ENCODE measurements around the gene CHN1.

CHN1 gene

DNA sequence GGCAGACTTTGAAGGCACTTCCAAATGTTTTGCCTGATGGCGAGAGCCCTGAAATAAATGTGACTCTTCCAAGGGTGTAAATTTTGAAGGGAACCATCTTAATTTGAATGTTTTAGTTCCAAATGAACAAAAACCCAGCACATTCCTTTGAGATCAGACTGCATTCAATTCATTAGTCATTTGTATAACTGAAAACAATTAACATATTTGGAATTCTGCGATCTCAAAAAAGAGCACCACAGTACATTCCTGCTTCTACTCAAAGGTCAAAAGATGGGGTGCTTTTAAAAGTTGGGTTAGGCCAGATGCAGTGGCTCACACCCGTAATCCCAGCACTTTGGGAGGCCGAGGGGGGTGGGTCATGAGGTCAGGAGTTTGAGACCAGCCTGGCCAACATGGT is 202.7 kb downstream of the CHN1 start:
- H3K4me1 ChIP-seq (ENCODE audit: insufficient read depth, low read length), result no peaks in the 10 kb centered on the region
- peaks cover 5% of the 10 kb centered on the region for H3K9me3 ChIP-seq (ENCODE audit: low read length)
- H2AFZ ChIP-seq (ENCODE audit: low read depth, low read length), result no peak overlapping the region
- H3K4me3 ChIP-seq (ENCODE audit: low read length), result no peak overlapping the region
- no peaks in the 10 kb centered on the region for H3K27me3 ChIP-seq (ENCODE audit: insufficient read depth, low read length)
- peaks cover 84% of the 10 kb centered on the region for H3K36me3 ChIP-seq (ENCODE audit: insufficient read depth, low read length)

DNA sequence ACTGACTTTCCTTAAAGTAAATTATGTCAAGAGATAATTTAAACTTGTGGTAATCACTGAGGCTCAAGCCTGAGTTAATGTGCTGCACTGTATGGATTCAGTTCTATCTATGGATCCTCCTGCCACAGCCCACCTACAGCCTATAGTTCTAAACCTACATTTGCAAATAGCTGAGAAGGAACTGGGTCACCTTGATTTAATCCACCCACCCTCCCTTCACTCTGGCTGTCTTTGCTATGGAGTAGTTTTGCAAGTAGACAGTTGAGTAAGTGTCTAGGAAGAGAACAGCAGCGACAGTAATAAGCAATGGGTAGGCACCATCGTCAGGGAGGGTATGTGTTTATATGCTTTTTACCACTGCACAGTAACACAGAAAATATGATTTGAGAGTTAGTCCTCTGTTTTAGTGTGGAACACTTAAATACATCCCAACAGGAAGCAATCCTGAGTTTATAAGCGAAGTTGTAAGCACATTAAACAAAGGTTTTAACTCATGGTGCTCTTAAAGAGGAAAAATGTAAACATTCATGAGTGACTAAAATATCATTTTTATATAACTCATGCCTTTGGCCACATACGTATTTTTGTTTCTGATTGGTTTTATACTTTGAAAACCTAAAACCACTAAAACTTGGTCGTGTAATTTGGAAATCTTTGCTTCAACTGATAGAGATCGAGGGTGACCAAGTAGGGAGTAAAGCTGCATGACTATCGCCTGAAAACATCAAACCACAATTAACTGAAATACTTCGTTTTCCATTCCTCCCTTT is 204.6 kb downstream of the CHN1 start:
- Histone ChIP-seq H3K9me3 (ENCODE audit: low read length) (peaks cover 5% of the 10 kb centered on the region), H3K36me3 (ENCODE audit: insufficient read depth, low read length) (peaks cover 68% of the 10 kb centered on the region)

DNA sequence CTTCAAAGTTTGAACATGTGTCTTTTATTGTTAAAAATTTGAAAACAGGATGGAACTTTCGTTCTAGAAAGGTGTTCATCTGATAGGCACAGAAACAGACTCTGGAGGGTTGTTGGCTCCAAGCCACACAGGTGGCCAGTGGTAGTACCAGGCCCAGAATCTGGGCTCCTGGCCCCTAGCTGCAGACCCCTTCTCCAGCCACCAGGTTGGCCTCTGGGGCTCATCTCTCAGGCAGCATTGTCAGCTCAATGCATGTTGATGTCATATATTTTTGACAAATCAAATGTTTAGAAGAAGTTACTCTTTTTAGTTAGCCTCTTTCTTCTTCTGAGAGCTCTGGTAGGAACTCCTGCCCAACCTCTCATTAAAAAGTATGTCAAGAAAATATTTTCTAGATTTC is 206.4 kb downstream of the CHN1 start:
- H3K4me1 ChIP-seq (ENCODE audit: insufficient read depth, low read length), result peaks cover 8% of the 10 kb centered on the region
- no peaks in the 10 kb centered on the region for H3K27me3 ChIP-seq (ENCODE audit: insufficient read depth, low read length)
- H3K36me3 ChIP-seq (ENCODE audit: insufficient read depth, low read length), result peaks cover 52% of the 10 kb centered on the region
- peaks cover 5% of the 10 kb centered on the region for H3K9me3 ChIP-seq (ENCODE audit: low read length)
- no peak overlapping the region for H3K4me3 ChIP-seq (ENCODE audit: low read length)
- no peak overlapping the region for H2AFZ ChIP-seq (ENCODE audit: low read depth, low read length)

More for the DNA sequence above, 204.6 kb downstream of the CHN1 start:
- Histone ChIP-seq H3K27me3 (ENCODE audit: insufficient read depth, low read length) (no peaks in the 10 kb centered on the region), H3K4me1 (ENCODE audit: insufficient read depth, low read length) (peaks cover 8% of the 10 kb centered on the region), H3K4me3 (ENCODE audit: low read length) (no peak overlapping the region), H2AFZ (ENCODE audit: low read depth, low read length) (no peak overlapping the region)

- no peak overlapping the region for H2AFZ ChIP-seq (ENCODE audit: low read depth, low read length)
Measured at GRCh38 chr2:174797781-174798276, 207.4 kb downstream of the CHN1 start.

DNA sequence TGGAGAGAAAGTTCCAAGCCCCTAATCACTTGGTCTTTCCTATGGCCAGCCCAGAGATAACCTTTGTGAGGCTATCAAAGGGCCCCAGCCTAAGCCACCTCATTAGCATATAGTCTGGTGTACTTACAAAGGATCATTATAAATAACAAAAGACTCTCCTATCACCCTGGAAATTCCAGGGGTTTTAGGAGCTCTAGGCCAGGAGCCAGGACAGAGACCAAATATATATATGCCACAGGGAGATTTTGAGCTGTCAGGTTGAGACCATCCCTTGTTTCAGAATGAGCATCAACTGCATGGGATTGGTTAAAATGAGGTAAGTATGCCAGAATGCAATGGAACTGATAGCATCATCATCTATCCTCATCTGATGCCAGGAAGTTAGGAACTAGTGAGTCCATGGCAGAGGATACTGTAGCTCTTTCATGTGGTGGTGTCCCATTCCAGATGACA is 208.8 kb downstream of the CHN1 start:
- no peaks in the 10 kb centered on the region for H3K27me3 ChIP-seq (ENCODE audit: insufficient read depth, low read length)
- H3K4me1 ChIP-seq (ENCODE audit: insufficient read depth, low read length), result peaks cover 8% of the 10 kb centered on the region
- no peak overlapping the region for H2AFZ ChIP-seq (ENCODE audit: low read depth, low read length)
- peaks cover 37% of the 10 kb centered on the region for H3K36me3 ChIP-seq (ENCODE audit: insufficient read depth, low read length)
- H3K4me3 ChIP-seq (ENCODE audit: low read length), result no peak overlapping the region
- H3K9me3 ChIP-seq (ENCODE audit: low read length), result peaks cover 5% of the 10 kb centered on the region

More at GRCh38 chr2:174797781-174798276, 207.4 kb downstream of the CHN1 start:
- Histone ChIP-seq H3K4me1 (ENCODE audit: insufficient read depth, low read length) (peaks cover 8% of the 10 kb centered on the region), H3K36me3 (ENCODE audit: insufficient read depth, low read length) (peaks cover 44% of the 10 kb centered on the region), H3K4me3 (ENCODE audit: low read length) (no peak overlapping the region), H3K27me3 (ENCODE audit: insufficient read depth, low read length) (no peaks in the 10 kb centered on the region), H3K9me3 (ENCODE audit: low read length) (peaks cover 5% of the 10 kb centered on the region)

DNA sequence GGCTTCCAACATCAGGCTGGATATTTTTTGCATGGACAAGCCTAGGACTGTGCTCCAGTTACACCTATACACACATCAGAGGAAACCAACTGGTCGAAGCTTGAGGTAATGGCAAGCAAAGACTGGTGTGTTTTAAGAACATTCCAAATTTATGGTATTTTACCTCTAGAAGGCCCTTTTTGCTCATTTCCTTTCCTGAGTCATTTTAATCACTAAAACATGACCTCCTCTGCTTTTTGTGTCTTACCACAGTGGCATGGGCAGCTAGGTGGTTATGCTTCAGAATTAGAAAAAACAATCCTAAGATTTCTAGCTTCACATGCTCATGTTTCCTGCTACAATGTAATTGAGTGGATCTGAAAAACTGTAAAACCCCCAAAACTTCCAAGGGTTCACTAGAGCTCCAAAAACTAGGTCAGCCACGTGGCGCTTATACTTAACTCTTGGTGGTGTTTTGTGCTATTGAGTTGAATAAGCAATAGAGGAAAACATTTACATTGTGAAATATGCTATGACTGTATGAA is 210.3 kb downstream of the CHN1 start:
- H3K4me3 ChIP-seq (ENCODE audit: low read length), result no peak overlapping the region
- H2AFZ ChIP-seq (ENCODE audit: low read depth, low read length), result no peak overlapping the region
- peaks cover 22% of the 10 kb centered on the region for H3K36me3 ChIP-seq (ENCODE audit: insufficient read depth, low read length)

GRCh38 chr2:174792309-174793025 is 212.7 kb downstream of the CHN1 start:
- no peak overlapping the region for H2AFZ ChIP-seq (ENCODE audit: low read depth, low read length)
- no peaks in the 10 kb centered on the region for H3K27me3 ChIP-seq (ENCODE audit: insufficient read depth, low read length)
- H3K36me3 ChIP-seq (ENCODE audit: insufficient read depth, low read length), result no peaks in the 10 kb centered on the region
- peaks cover 29% of the 10 kb centered on the region for H3K4me1 ChIP-seq (ENCODE audit: insufficient read depth, low read length)
- H3K9me3 ChIP-seq (ENCODE audit: low read length), result no peaks in the 10 kb centered on the region
- no peak overlapping the region for H3K4me3 ChIP-seq (ENCODE audit: low read length)

More for the DNA sequence above, 210.3 kb downstream of the CHN1 start:
- Histone ChIP-seq H3K9me3 (ENCODE audit: low read length) (peaks cover 5% of the 10 kb centered on the region), H3K4me1 (ENCODE audit: insufficient read depth, low read length) (peaks cover 14% of the 10 kb centered on the region), H3K27me3 (ENCODE audit: insufficient read depth, low read length) (no peaks in the 10 kb centered on the region)

DNA sequence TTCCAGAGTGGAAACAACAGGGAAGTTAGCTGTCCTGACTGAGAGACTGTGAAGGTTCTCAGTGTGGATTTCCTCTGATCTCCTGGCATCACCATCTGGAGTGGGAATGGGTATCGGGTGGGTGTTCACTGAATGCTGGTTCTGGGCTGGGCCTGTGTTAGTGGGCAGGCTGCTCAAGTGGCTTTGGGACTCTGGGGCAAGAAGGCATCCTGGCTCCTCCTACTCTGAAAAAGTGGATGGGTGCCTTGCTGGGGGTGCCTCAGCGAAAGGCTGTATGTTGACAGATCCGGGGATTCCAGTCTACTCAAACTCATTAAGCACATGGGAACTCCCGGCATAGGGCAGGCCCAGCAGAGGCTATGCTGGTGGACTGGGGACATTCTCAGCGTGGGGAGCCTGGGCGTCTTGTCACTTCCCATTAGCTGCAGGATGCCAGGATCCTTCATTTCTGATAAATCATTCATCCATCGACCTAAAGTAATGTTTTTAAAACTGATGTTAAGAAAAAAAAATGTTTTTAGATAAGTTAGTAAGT is 213.4 kb downstream of the CHN1 start:
- Histone ChIP-seq H3K4me1 (ENCODE audit: insufficient read depth, low read length) (peaks cover 36% of the 10 kb centered on the region), H2AFZ (ENCODE audit: low read depth, low read length) (no peak overlapping the region), H3K4me3 (ENCODE audit: low read length) (no peak overlapping the region), H3K36me3 (ENCODE audit: insufficient read depth, low read length) (no peaks in the 10 kb centered on the region), H3K27me3 (ENCODE audit: insufficient read depth, low read length) (no peaks in the 10 kb centered on the region), H3K9me3 (ENCODE audit: low read length) (no peaks in the 10 kb centered on the region)

GRCh38 chr2:174791020-174791419 is 214.2 kb downstream of the CHN1 start:
- H3K36me3 ChIP-seq (ENCODE audit: insufficient read depth, low read length), result no peaks in the 10 kb centered on the region
- H3K4me1 ChIP-seq (ENCODE audit: insufficient read depth, low read length), result peaks cover 39% of the 10 kb centered on the region
- no peaks in the 10 kb centered on the region for H3K9me3 ChIP-seq (ENCODE audit: low read length)

DNA sequence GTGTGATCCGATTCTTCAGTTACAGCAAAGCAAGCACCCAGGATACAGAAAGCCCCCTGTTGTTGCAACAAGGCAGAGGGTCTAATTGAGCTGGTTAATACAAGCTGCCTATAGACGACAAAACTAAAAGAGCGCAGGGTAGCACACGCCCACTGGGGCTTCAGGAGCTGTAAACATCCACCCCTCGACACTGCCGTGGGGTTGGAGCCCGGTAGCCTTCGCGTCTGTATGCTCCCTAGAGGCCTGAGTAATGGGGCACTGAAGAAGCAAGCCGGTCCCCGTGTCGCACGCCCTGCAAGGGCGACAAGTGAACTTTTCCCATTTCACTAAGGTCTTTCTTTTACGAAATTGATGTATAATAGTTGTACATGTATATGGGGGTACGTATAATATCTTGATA is 216.2 kb downstream of the CHN1 start:
- H3K4me1 ChIP-seq (ENCODE audit: insufficient read depth, low read length), result peaks cover 51% of the 10 kb centered on the region
- no peak overlapping the region for H3K4me3 ChIP-seq (ENCODE audit: low read length)
- H2AFZ ChIP-seq (ENCODE audit: low read depth, low read length), result no peak overlapping the region
- no peaks in the 10 kb centered on the region for H3K9me3 ChIP-seq (ENCODE audit: low read length)
- no peaks in the 10 kb centered on the region for H3K36me3 ChIP-seq (ENCODE audit: insufficient read depth, low read length)
- no peaks in the 10 kb centered on the region for H3K27me3 ChIP-seq (ENCODE audit: insufficient read depth, low read length)

More at GRCh38 chr2:174791020-174791419, 214.2 kb downstream of the CHN1 start:
- Histone ChIP-seq H3K27me3 (ENCODE audit: insufficient read depth, low read length) (no peaks in the 10 kb centered on the region), H3K4me3 (ENCODE audit: low read length) (no peak overlapping the region), H2AFZ (ENCODE audit: low read depth, low read length) (no peak overlapping the region)

GRCh38 chr2:174788291-174788929 is 216.8 kb downstream of the CHN1 start:
- Histone ChIP-seq H2AFZ (ENCODE audit: low read depth, low read length) (no peak overlapping the region), H3K4me3 (ENCODE audit: low read length) (no peak overlapping the region), H3K9me3 (ENCODE audit: low read length) (no peaks in the 10 kb centered on the region), H3K27me3 (ENCODE audit: insufficient read depth, low read length) (no peaks in the 10 kb centered on the region), H3K36me3 (ENCODE audit: insufficient read depth, low read length) (no peaks in the 10 kb centered on the region), H3K4me1 (ENCODE audit: insufficient read depth, low read length) (peaks cover 51% of the 10 kb centered on the region)

DNA sequence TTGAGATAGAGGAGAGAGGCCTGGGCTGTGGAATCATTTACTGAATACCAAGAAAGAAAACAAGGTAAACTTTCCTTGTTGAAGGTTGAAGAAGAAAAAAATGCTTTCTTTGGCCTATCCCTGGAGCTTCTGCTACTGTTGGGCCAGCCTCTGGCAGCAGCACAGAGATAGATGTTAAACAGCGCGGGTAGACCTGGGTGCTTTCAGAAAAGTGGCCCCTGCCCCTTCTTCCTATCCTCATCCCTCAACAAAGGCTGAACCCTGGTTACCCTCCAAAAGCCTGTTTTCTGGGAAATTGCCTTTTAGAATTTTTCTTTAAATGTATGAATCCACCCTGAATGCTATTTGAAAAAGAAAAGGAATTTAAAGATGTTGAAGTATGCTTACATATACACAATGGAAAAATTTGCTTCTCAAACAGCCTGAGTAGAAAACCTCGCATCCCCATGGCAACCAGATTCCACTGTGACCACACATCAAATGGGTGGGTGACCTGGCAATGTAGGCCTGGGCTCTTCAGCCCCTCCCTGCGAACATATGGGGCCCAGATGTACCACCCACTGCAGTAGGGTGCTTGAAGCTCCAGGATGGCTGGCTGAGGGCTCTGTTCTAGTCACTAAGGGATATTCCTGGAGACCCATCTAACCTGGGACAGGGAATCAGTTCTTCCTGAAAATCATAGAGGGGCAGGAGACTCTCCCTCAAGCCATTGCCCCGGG is 217.5 kb downstream of the CHN1 start:
- H3K4me1 ChIP-seq (ENCODE audit: insufficient read depth, low read length), result peaks cover 51% of the 10 kb centered on the region
- H3K4me3 ChIP-seq (ENCODE audit: low read length), result no peak overlapping the region
- H3K27me3 ChIP-seq (ENCODE audit: insufficient read depth, low read length), result no peaks in the 10 kb centered on the region
- H3K9me3 ChIP-seq (ENCODE audit: low read length), result no peaks in the 10 kb centered on the region
- H3K36me3 ChIP-seq (ENCODE audit: insufficient read depth, low read length), result no peaks in the 10 kb centered on the region
- no peak overlapping the region for H2AFZ ChIP-seq (ENCODE audit: low read depth, low read length)

All from neuron (in vitro differentiated cells).